ENCODE data around the gene HS3ST3A1. TPM values are rescaled to one million over a fixed set of nuclear protein-coding genes. Genes with fewer than 3 reads are reported as not detected.

HS3ST3A1 gene
- polyA plus RNA-seq, 3 donors: 0.20 TPM; not detected in 2

DNA sequence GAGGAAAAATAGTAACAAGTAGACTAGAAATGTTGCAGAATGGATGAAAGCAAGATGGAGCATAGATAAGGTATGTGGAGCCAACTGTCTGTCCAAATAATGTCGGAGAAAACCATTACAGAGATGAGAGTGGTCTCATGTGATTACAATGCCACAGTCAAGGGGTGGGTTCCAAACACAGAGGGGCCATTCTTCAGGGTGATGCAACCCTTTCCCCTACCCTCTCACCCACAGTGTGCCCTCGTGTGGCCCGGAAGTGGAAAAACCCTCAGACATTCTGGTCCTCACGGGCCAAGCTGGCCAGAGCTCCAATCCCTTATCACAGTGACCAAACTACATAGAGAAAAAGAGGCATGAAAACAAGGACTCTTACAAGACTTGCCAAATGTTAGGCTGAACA is 17.7 kb upstream of the HS3ST3A1 start:
- no peak overlapping the region for H3K9ac ChIP-seq (ENCODE audit: insufficient read depth, low read length, poor library complexity, severe bottlenecking)
- DNase-seq: no peak
- H3K9me3 ChIP-seq (replicated peaks in 1 of 2; ENCODE audit: control insufficient read depth in 1 of 2, insufficient read depth in 1 of 2, low read length in 2 of 2): peaks cover 0 to 10% of the 10 kb centered on the region in 2 donors
- no peaks in the 10 kb centered on the region for H3K4me1 ChIP-seq (ENCODE audit: control insufficient read depth in 1 of 2, insufficient read depth in 2 of 2, low read length in 2 of 2)
- peaks cover 2 to 8% (median 3%) of the 10 kb centered on the region in 7 donors for H3K9me3 Mint-ChIP-seq
- no peaks in the 10 kb centered on the region for H3K27me3 ChIP-seq (ENCODE audit: control insufficient read depth in 2 of 2, insufficient read depth in 2 of 2, low read length in 2 of 2)
- no peak overlapping the region for H3K27ac ChIP-seq (ENCODE audit: low read depth in 1 of 2, low read length in 2 of 2)
- H3K27ac Mint-ChIP-seq: no peak overlapping the region
- H3K4me3 Mint-ChIP-seq: no peak overlapping the region
- no peak overlapping the region for H3K4me2 ChIP-seq (replicated peaks; ENCODE audit: extremely low read depth, low read length, poor library complexity, severe bottlenecking)
- TF ChIP-seq, protein P1, sequence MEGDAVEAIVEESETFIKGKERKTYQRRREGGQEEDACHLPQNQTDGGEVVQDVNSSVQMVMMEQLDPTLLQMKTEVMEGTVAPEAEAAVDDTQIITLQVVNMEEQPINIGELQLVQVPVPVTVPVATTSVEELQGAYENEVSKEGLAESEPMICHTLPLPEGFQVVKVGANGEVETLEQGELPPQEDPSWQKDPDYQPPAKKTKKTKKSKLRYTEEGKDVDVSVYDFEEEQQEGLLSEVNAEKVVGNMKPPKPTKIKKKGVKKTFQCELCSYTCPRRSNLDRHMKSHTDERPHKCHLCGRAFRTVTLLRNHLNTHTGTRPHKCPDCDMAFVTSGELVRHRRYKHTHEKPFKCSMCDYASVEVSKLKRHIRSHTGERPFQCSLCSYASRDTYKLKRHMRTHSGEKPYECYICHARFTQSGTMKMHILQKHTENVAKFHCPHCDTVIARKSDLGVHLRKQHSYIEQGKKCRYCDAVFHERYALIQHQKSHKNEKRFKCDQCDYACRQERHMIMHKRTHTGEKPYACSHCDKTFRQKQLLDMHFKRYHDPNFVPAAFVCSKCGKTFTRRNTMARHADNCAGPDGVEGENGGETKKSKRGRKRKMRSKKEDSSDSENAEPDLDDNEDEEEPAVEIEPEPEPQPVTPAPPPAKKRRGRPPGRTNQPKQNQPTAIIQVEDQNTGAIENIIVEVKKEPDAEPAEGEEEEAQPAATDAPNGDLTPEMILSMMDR (IDR thresholded peaks at IDR 0.05): no peak
- H3K4me1 Mint-ChIP-seq: no peaks in the 10 kb centered on the region
- no peak overlapping the region for H3K4me3 ChIP-seq (replicated peaks in 1 of 3; ENCODE audit: low read depth in 2 of 3, low read length in 3 of 3)
- no peaks in the 10 kb centered on the region for H3K36me3 ChIP-seq (replicated peaks in 1 of 2; ENCODE audit: control insufficient read depth in 1 of 2, insufficient read depth in 2 of 2, low read length in 2 of 2)
- H4K20me1 ChIP-seq (ENCODE audit: insufficient read depth, low read length): no peaks in the 10 kb centered on the region
- intact Hi-C loops (cut with micrococcal nuclease): no loop called here
- no peaks in the 10 kb centered on the region for H3K36me3 Mint-ChIP-seq
- WGBS (ENCODE audit: insufficient coverage): 88% methylated on average over 3 of the region's 4 CpGs
- no peaks in the 10 kb centered on the region for H3K79me2 ChIP-seq (ENCODE audit: insufficient read depth, low read length)
- H3K27me3 Mint-ChIP-seq (ENCODE audit: low read depth in 3 of 3): peaks cover 0 to 3% (median 2%) of the 10 kb centered on the region in 3 donors
- no peak overlapping the region for H2AFZ ChIP-seq (ENCODE audit: insufficient read depth, low read depth, low read length, poor library complexity, severe bottlenecking)

DNA sequence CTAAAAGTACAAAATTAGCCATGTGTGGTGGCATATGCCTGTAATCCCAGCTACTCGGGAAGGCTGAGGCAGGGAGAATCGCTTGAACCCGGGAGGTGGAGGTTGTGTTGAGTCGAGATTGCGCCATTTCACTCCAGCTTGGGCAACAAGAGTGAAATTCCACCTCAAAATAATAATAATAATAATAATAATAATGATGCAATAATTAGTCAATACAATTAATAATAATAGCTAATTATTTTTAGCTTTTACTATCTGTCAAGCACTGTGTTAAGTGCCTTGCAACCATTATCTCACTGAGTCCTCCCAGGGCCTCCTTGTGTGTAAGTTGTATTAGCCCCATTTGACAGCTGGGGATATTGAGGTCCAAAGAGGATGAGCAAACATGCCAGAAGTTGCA is 14.3 kb upstream of the HS3ST3A1 start:
- no peak overlapping the region for H3K4me3 Mint-ChIP-seq
- no CpG with 5 or more reads among the region's 5 CpGs for WGBS (ENCODE audit: insufficient coverage)

More for the DNA sequence above, 14.3 kb upstream of the HS3ST3A1 start:
- Histone ChIP-seq H3K27me3 (ENCODE audit: control insufficient read depth in 2 of 2, insufficient read depth in 2 of 2, low read length in 2 of 2) (no peaks in the 10 kb centered on the region), H3K9ac (ENCODE audit: insufficient read depth, low read length, poor library complexity, severe bottlenecking) (no peak overlapping the region), H2AFZ (ENCODE audit: insufficient read depth, low read depth, low read length, poor library complexity, severe bottlenecking) (no peak overlapping the region), H3K4me1 (ENCODE audit: control insufficient read depth in 1 of 2, insufficient read depth in 2 of 2, low read length in 2 of 2) (no peaks in the 10 kb centered on the region), H3K4me2 (replicated peaks; ENCODE audit: extremely low read depth, low read length, poor library complexity, severe bottlenecking) (no peak overlapping the region), H3K79me2 (ENCODE audit: insufficient read depth, low read length) (no peaks in the 10 kb centered on the region), H3K36me3 (replicated peaks in 1 of 2; ENCODE audit: control insufficient read depth in 1 of 2, insufficient read depth in 2 of 2, low read length in 2 of 2) (no peaks in the 10 kb centered on the region), H3K4me3 (replicated peaks in 1 of 3; ENCODE audit: low read depth in 2 of 3, low read length in 3 of 3) (no peak overlapping the region), H4K20me1 (ENCODE audit: insufficient read depth, low read length) (no peaks in the 10 kb centered on the region), H3K9me3 (replicated peaks in 1 of 2; ENCODE audit: control insufficient read depth in 1 of 2, insufficient read depth in 1 of 2, low read length in 2 of 2) (peaks cover 0 to 7% of the 10 kb centered on the region in 2 donors), H3K27ac (ENCODE audit: low read depth in 1 of 2, low read length in 2 of 2) (no peak overlapping the region)
- Mint-ChIP-seq H3K9me3 (peaks cover 5 to 15% (median 11%) of the 10 kb centered on the region in 7 donors), H3K36me3 (no peaks in the 10 kb centered on the region), H3K4me1 (no peaks in the 10 kb centered on the region), H3K27ac (no peak overlapping the region), H3K27me3 (ENCODE audit: low read depth in 3 of 3) (peaks cover 0 to 2% (median 0%) of the 10 kb centered on the region in 3 donors)
- TF ChIP-seq, protein P1 (IDR thresholded peaks at IDR 0.05): no peak
- no peak for DNase-seq
- intact Hi-C loops (cut with micrococcal nuclease): no loop called here

All from CD14-positive monocyte (primary cell).